Activated naive CD4-positive, alpha-beta T cell treated with anti-CD3 and anti-CD28 coated beads for 36 hours (primary cell): ENCODE results near the gene DRGX. TPM values are rescaled to one million over a fixed set of nuclear protein-coding genes. Genes with fewer than 3 reads are reported as not detected.

Experiments
- CTCF ChIA-PET: fragments of 350-600 bp; sonication (Branson Sonifier 250); formaldehyde crosslinking; loops from one replicate; lab custom pipeline; 2021; ENCODE audit warnings: antibody characterized with exemption; lab: Charles Lee
- DNase-seq: peaks from one replicate; pipeline ENCODE4 v3.0.0-alpha.2; 2020
- H3K27ac Mint-ChIP-seq: one replicate; pipeline ENCODE4 v1.8.0; 2021; ENCODE audit warnings: mild to moderate bottlenecking, mixed read lengths
- H3K27me3 Mint-ChIP-seq: one replicate; pipeline ENCODE4 v1.8.0; 2021; ENCODE audit warnings: low read depth, mixed read lengths
- H3K36me3 Mint-ChIP-seq: one replicate; pipeline ENCODE4 v1.8.0; 2021; ENCODE audit warnings: low read depth, mixed read lengths
- H3K4me1 Mint-ChIP-seq: one replicate; pipeline ENCODE4 v1.8.0; 2021; ENCODE audit warnings: low read depth, mixed read lengths
- H3K4me3 Mint-ChIP-seq: one replicate; pipeline ENCODE4 v1.8.0; 2021; ENCODE audit warnings: mild to moderate bottlenecking, moderate library complexity, mixed read lengths
- H3K9me3 Mint-ChIP-seq: one replicate; pipeline ENCODE4 v1.8.0; 2021; ENCODE audit warnings: mixed read lengths
- intact Hi-C: fragments of 100-400 bp; cut with micrococcal nuclease; formaldehyde crosslinking; loops from one replicate; pipeline ENCODE4 v1.15.1; 2023
- total RNA-seq, 2 experiments: library from RNA; stranded (reverse); gene quantifications; one replicate each; pipeline ENCODE4 v1.2.3, GENCODE V29; 2021

Gene DRGX
- total RNA-seq, 2 experiments from 2014 or later = not detected

GRCh38 chr10:49374740-49375139 is 21.1 kb downstream of the DRGX start:
- CTCF ChIA-PET = no interaction called here
- Mint-ChIP-seq H3K27me3 (peaks cover 1% of the 10 kb centered on the region), H3K27ac (no peak overlapping the region), H3K4me3 (no peak overlapping the region), H3K9me3 (no peaks in the 10 kb centered on the region), H3K36me3 (no peaks in the 10 kb centered on the region), H3K4me1 (no peaks in the 10 kb centered on the region)
- no peak for DNase-seq
- intact Hi-C loops = no loop called here

- CTCF ChIA-PET = no interaction called here
- Mint-ChIP-seq H3K27me3 (peaks cover 3% of the 10 kb centered on the region), H3K27ac (no peak overlapping the region), H3K4me3 (no peak overlapping the region), H3K36me3 (no peaks in the 10 kb centered on the region), H3K4me1 (no peaks in the 10 kb centered on the region), H3K9me3 (no peaks in the 10 kb centered on the region)
- intact Hi-C loops = no loop called here
- no peak for DNase-seq
Observed at GRCh38 chr10:49373361-49373760, 22.5 kb downstream of the DRGX start.

DNA sequence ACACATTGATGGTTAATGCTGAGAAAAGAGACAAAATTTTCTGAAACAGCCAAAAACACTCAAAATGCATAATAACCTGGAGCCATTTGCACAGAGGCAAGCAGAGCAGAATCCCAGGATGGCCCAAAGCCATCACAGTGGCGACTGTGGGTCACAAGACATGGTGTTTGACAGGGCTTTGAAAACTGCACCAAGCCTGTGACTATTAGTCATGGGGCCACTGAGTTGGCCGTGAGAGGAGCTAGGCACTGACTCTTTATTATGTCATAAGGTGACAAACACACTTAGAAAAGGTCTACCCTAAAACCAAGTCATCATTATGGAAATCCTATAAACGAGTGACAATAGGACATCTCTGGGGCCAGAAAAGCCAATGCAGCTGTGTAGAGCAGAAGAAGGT is 23.9 kb downstream of the DRGX start:
- CTCF ChIA-PET = no interaction called here
- Mint-ChIP-seq H3K27ac (no peak overlapping the region), H3K36me3 (no peaks in the 10 kb centered on the region), H3K27me3 (peaks cover 3% of the 10 kb centered on the region), H3K4me1 (no peaks in the 10 kb centered on the region), H3K4me3 (no peak overlapping the region), H3K9me3 (no peaks in the 10 kb centered on the region)
- DNase-seq = no peak
- intact Hi-C loops = no loop called here

DNA sequence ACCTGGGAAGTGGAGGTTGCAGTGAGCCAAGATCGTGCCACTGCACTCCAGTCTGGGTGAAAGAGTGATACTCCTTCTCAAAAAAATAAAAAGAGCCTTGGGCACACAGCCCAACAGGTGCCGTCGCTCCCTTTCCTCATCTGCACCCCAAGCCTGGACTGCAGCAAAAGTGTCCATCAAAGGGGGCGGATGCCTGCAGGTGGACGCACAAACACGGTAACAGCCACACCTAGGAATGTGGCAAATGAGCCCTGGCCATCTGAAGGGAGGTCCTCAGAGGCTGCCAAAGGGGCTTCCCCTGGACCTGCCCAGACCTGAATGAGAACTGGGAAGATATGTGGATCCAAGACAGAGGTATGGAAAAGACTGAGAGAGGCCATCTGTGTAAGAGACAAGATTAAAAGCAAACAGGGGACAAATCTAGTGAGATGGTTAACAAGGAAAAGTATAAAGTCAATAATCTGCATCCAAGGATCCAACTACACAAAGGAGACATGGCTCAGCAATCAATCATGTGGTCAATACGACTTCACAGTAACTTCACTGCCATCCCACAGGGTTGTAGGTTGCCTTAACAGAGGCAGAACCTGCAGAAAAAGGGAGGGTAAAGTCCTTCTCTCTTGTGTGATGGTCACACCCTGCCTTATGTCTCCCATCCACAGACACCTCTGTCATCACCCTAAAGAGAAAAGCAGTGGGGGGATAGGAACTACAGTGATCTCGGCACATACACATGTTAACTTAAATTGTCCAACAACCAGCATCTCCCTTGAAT is 25.4 kb downstream of the DRGX start:
- CTCF ChIA-PET = no interaction called here
- H3K27ac Mint-ChIP-seq = no peak overlapping the region
- no peak overlapping the region for H3K4me3 Mint-ChIP-seq
- no peak for DNase-seq
- intact Hi-C loops = no loop called here
- peaks cover 2% of the 10 kb centered on the region for H3K27me3 Mint-ChIP-seq
- no peaks in the 10 kb centered on the region for H3K4me1 Mint-ChIP-seq
- no peaks in the 10 kb centered on the region for H3K9me3 Mint-ChIP-seq
- no peaks in the 10 kb centered on the region for H3K36me3 Mint-ChIP-seq

- CTCF ChIA-PET = no interaction called here
- no peaks in the 10 kb centered on the region for H3K36me3 Mint-ChIP-seq
- H3K4me3 Mint-ChIP-seq = no peak overlapping the region
- no peaks in the 10 kb centered on the region for H3K4me1 Mint-ChIP-seq
- no peak overlapping the region for H3K27ac Mint-ChIP-seq
- intact Hi-C loops = no loop called here
- no peak for DNase-seq
- peaks cover 3% of the 10 kb centered on the region for H3K27me3 Mint-ChIP-seq
- no peaks in the 10 kb centered on the region for H3K9me3 Mint-ChIP-seq
Observed at GRCh38 chr10:49369216-49370162, 26.4 kb downstream of the DRGX start.

DNA sequence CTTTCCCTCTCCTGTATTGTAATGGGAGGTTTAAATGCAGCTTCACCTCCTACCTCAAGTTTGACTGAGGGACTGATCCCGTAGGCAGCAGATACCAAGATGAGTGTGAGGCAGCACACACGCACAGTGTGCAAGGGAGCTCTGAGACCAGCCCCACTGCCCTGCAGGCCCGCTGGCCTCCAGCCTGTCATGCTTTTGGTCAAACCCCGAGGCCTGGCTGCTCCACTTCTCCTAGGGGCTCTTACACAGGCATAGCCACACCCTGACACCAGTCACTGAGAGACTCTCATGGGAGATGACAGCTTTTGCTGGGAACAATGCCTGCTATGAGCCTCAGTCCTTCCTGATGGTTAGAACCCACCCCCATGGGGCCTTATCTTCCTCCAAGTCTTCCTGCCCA is 27.6 kb downstream of the DRGX start:
- CTCF ChIA-PET = no interaction called here
- DNase-seq = no peak
- intact Hi-C loops = no loop called here
- no peaks in the 10 kb centered on the region for H3K9me3 Mint-ChIP-seq
- H3K36me3 Mint-ChIP-seq = no peaks in the 10 kb centered on the region
- no peak overlapping the region for H3K27ac Mint-ChIP-seq
- no peaks in the 10 kb centered on the region for H3K4me1 Mint-ChIP-seq
- no peak overlapping the region for H3K4me3 Mint-ChIP-seq
- H3K27me3 Mint-ChIP-seq = peaks cover 3% of the 10 kb centered on the region

GRCh38 chr10:49367600-49367999 is 28.3 kb downstream of the DRGX start:
- H3K4me3 Mint-ChIP-seq = no peak overlapping the region
- intact Hi-C loops = no loop called here
- no peaks in the 10 kb centered on the region for H3K4me1 Mint-ChIP-seq
- H3K36me3 Mint-ChIP-seq = no peaks in the 10 kb centered on the region
- H3K27ac Mint-ChIP-seq = no peak overlapping the region
- peaks cover 3% of the 10 kb centered on the region for H3K27me3 Mint-ChIP-seq
- no peak for DNase-seq
- CTCF ChIA-PET = no interaction called here
- H3K9me3 Mint-ChIP-seq = no peaks in the 10 kb centered on the region

DNA sequence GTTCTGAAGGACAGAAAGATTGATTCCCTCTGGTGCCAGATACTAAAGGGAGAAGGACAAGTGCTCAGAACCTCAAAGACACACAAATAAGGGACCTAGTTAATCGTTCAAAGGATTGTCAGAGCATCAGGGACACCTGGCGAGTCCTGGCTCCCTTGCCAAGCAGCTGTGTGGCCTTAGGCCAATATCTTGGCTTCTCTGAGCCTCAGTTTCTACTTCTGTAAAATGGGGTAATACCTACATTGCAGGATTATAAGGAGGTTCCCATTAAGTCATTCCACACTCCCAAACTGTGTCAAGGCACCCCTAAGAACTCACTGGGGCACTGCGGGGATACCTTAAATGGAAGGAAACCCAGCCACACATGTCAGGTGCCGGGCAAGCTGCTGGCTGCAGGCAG is 29.4 kb downstream of the DRGX start:
- no peak overlapping the region for H3K27ac Mint-ChIP-seq
- no peak for DNase-seq
- CTCF ChIA-PET = interaction anchor here (0.6 kb wide), 1 partner anchor 42 kb away, joined by 3 read pairs; no protein-coding TSS in a partner anchor
- intact Hi-C loops = no loop called here
- H3K4me3 Mint-ChIP-seq = no peak overlapping the region
- H3K36me3 Mint-ChIP-seq = no peaks in the 10 kb centered on the region
- H3K9me3 Mint-ChIP-seq = no peaks in the 10 kb centered on the region
- H3K4me1 Mint-ChIP-seq = no peaks in the 10 kb centered on the region
- peaks cover 6% of the 10 kb centered on the region for H3K27me3 Mint-ChIP-seq

GRCh38 chr10:49365675-49366415 is 30.0 kb downstream of the DRGX start:
- CTCF ChIA-PET = no interaction called here

GRCh38 chr10:49365275-49365674 is 30.6 kb downstream of the DRGX start:
- H3K36me3 Mint-ChIP-seq = no peaks in the 10 kb centered on the region
- peaks cover 6% of the 10 kb centered on the region for H3K27me3 Mint-ChIP-seq
- no peaks in the 10 kb centered on the region for H3K9me3 Mint-ChIP-seq
- H3K27ac Mint-ChIP-seq = no peak overlapping the region
- H3K4me3 Mint-ChIP-seq = no peak overlapping the region
- CTCF ChIA-PET = no interaction called here
- H3K4me1 Mint-ChIP-seq = no peaks in the 10 kb centered on the region
- DNase-seq = no peak
- intact Hi-C loops = no loop called here

More at GRCh38 chr10:49365675-49366415, 30.0 kb downstream of the DRGX start:
- Mint-ChIP-seq H3K27ac (no peak overlapping the region), H3K4me1 (no peaks in the 10 kb centered on the region), H3K9me3 (no peaks in the 10 kb centered on the region), H3K4me3 (no peak overlapping the region), H3K36me3 (no peaks in the 10 kb centered on the region), H3K27me3 (peaks cover 6% of the 10 kb centered on the region)
- intact Hi-C loops = no loop called here
- no peak for DNase-seq

GRCh38 chr10:49364747-49365146 is 31.1 kb downstream of the DRGX start:
- H3K4me1 Mint-ChIP-seq = no peaks in the 10 kb centered on the region
- intact Hi-C loops = no loop called here
- CTCF ChIA-PET = no interaction called here
- no peaks in the 10 kb centered on the region for H3K36me3 Mint-ChIP-seq
- H3K4me3 Mint-ChIP-seq = no peak overlapping the region
- no peak for DNase-seq
- H3K27ac Mint-ChIP-seq = no peak overlapping the region
- H3K27me3 Mint-ChIP-seq = peaks cover 9% of the 10 kb centered on the region
- H3K9me3 Mint-ChIP-seq = no peaks in the 10 kb centered on the region

GRCh38 chr10:49364051-49364450 is 31.8 kb downstream of the DRGX start:
- Mint-ChIP-seq H3K36me3 (no peaks in the 10 kb centered on the region), H3K4me3 (no peak overlapping the region), H3K4me1 (no peaks in the 10 kb centered on the region), H3K27ac (no peak overlapping the region), H3K9me3 (no peaks in the 10 kb centered on the region), H3K27me3 (peaks cover 8% of the 10 kb centered on the region)
- DNase-seq = no peak
- CTCF ChIA-PET = no interaction called here
- intact Hi-C loops = no loop called here
